Right lobe of liver (tissue), 6 donors: Measurements from ENCODE around the gene MYPOP. TPM values are rescaled to one million over a fixed set of nuclear protein-coding genes. Genes with fewer than 3 reads are reported as not detected.

ENCODE experiments used
- ATAC-seq, 4 donors: fragments of 200-7000 bp; cut with Tn5 transposase; one replicate each; pipeline ENCODE4 v1.9.1; 2020; ENCODE audit warnings: mild to moderate bottlenecking in 4 of 4, moderate library complexity in 4 of 4
- DNase-seq, 3 donors: peaks; one replicate each; pipeline ENCODE4 v3.0.0-alpha.2; 2020
- H3K27ac ChIP-seq, 3 donors: fragments of 200-600 bp; one replicate each; pipeline ENCODE4 v1.8.0; 2022
- H3K27me3 ChIP-seq, 2 donors: fragments of 200-600 bp; one replicate each; pipeline ENCODE4 v1.8.0; 2022
- H3K36me3 ChIP-seq, 4 donors: fragments of 200-600 bp; sonication (generic) in 1 of 4; one replicate each; pipeline versions ENCODE4 v1.5.1 to v1.8.0; 2017 to 2022; ENCODE audit warnings: control low read depth in 1 of 4
- H3K4me1 ChIP-seq, 4 donors: fragments of 200-600 bp; sonication (generic) in 1 of 4; one replicate each; pipeline versions ENCODE4 v1.5.1 to v1.8.0; 2017 to 2022; ENCODE audit warnings: control low read depth in 1 of 4
- H3K4me3 ChIP-seq, 3 donors: fragments of 200-600 bp; one replicate each; pipeline ENCODE4 v1.8.0; 2022
- H3K9me3 ChIP-seq, 4 donors: fragments of 200-600 bp; sonication (generic) in 1 of 4; one replicate each; pipeline versions ENCODE4 v1.5.1 to v1.8.0; 2017 to 2022; ENCODE audit warnings: control low read depth in 1 of 4
- POLR2A ChIP-seq: fragments of 450-650 bp; IDR thresholded peaks from one replicate; pipeline ENCODE4 v1.6.1; 2017; ENCODE audit warnings: antibody characterized with exemption, mild to moderate bottlenecking
- WGBS: methylation state at CpG from one replicate; pipeline ENCODE4 v1.1.6; 2018; ENCODE audit warnings: low coverage, low lambda C conversion rate; ENCODE audit not compliant: insufficient coverage; ENCODE audit errors: missing lambda C conversion rate; 5-methylcytosine and 5-hydroxymethylcytosine counted together
- intact Hi-C, 2 donors: fragments of 100-400 bp; cut with DNase I; formaldehyde crosslinking; loops; one replicate each; pipeline versions ENCODE4 v1.11.2 to v1.14.1; 2022
- total RNA-seq, 6 experiments: library from RNA; depleted of rRNA in 2 of 6; stranded (reverse); fragments of >200 nt in 2 of 6; fragmentation: NEBNext Ultra II Directional in 3 of 6; extraction: Animal tissue kit (Norgen Biotek cat#: 25700) in 3 of 6; gene quantifications; one replicate each; pipeline versions ENCODE4 v1.1.0 to v1.2.4, GENCODE V29; 2016 to 2023
- TF ChIP-seq, protein P1 (sequence below), 4 donors: fragments of 200-600 bp in 3 of 4; fragments of 450-650 bp in 1 of 4; IDR thresholded peaks; one replicate each; pipeline versions ENCODE4 v1.5.1 to v1.8.0; 2016 to 2022; ENCODE audit warnings: antibody characterized with exemption in 4 of 4, mild to moderate bottlenecking in 2 of 4
- donor health status: DM: no; HTN: yes; CAD: no.
- donor health status: DM: no; HTN: no; CAD: no.
- donor health status: DM: no; HTN: no; CAD: no.
- donor health status: DM: no; HTN: yes; CAD: no.
- donor health status: DM: no; HTN: yes; CAD: no.

The MYPOP gene
- total RNA-seq, 6 experiments from 2014 or later: 2.5 to 5.2 (median 3.9) TPM

DNA sequence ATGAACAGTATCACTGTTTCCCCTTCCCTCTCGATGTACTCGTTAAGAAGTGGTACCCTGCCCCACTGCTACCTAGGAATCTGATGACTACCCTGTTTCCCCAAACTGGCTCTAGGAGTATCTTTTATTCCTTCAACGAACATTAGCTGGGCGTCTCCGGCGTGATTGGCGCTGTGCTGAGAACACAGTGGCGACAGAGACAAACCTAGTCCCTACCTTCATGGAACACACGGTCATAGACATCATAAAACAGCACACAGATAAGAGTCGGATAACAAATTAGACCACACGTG lies 40.2 kb downstream of the MYPOP start:
- intact Hi-C loops: no loop called here
- H3K27me3 ChIP-seq: no peaks in the 10 kb centered on the region
- peaks cover 0 to 14% (median 1%) of the 10 kb centered on the region in 4 donors for H3K36me3 ChIP-seq
- H3K27ac ChIP-seq: peak overlapping the region; percentile 18 to 88 (median 84)
- under 1% methylated on average over 11 of the region's 11 CpGs for WGBS
- H3K4me3 ChIP-seq: peak overlapping the region; percentile 82 to 98 (median 92)
- no peak for DNase-seq
- no peaks in the 10 kb centered on the region for H3K9me3 ChIP-seq
- TF ChIP-seq, protein P1, sequence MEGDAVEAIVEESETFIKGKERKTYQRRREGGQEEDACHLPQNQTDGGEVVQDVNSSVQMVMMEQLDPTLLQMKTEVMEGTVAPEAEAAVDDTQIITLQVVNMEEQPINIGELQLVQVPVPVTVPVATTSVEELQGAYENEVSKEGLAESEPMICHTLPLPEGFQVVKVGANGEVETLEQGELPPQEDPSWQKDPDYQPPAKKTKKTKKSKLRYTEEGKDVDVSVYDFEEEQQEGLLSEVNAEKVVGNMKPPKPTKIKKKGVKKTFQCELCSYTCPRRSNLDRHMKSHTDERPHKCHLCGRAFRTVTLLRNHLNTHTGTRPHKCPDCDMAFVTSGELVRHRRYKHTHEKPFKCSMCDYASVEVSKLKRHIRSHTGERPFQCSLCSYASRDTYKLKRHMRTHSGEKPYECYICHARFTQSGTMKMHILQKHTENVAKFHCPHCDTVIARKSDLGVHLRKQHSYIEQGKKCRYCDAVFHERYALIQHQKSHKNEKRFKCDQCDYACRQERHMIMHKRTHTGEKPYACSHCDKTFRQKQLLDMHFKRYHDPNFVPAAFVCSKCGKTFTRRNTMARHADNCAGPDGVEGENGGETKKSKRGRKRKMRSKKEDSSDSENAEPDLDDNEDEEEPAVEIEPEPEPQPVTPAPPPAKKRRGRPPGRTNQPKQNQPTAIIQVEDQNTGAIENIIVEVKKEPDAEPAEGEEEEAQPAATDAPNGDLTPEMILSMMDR (IDR thresholded peaks at IDR 0.05): no peak
- no peak for TF ChIP-seq POLR2A
- peaks cover 0 to 37% (median 12%) of the 10 kb centered on the region in 4 donors for H3K4me1 ChIP-seq
- no peak for ATAC-seq

GRCh38 chr19:45860359-45861259 lies 41.8 kb downstream of the MYPOP start:
- TF ChIP-seq, protein P1 (IDR thresholded peaks at IDR 0.05): no peak
- TF ChIP-seq POLR2A: no peak
- no peak overlapping the region for H3K4me3 ChIP-seq
- H3K9me3 ChIP-seq: no peaks in the 10 kb centered on the region
- WGBS: 83% methylated on average over 13 of the region's 15 CpGs
- H3K36me3 ChIP-seq: peaks cover 0 to 19% (median 1%) of the 10 kb centered on the region in 4 donors
- ATAC-seq (no peak), DNase-seq (no peak)
- intact Hi-C loops: no loop called here
- H3K4me1 ChIP-seq: peaks cover 0 to 27% (median 9%) of the 10 kb centered on the region in 4 donors
- H3K27ac ChIP-seq: peak overlapping the region in 2 of 3 donors; percentile 15 to 41
- no peaks in the 10 kb centered on the region for H3K27me3 ChIP-seq

GRCh38 chr19:45854167-45854778 lies 48.1 kb downstream of the MYPOP start:
- DNase-seq (peak in 1 of 3 donors; percentile 46), ATAC-seq (peak in 1 of 4 donors; percentile 37)
- WGBS: no CpG with 5 or more reads among the region's 16 CpGs
- Histone ChIP-seq H3K4me3 (no peak overlapping the region), H3K27ac (no peak overlapping the region), H3K27me3 (no peaks in the 10 kb centered on the region), H3K9me3 (no peaks in the 10 kb centered on the region), H3K4me1 (peaks cover 0 to 1% (median 0%) of the 10 kb centered on the region in 4 donors), H3K36me3 (peaks cover 0 to 64% (median 17%) of the 10 kb centered on the region in 4 donors)
- intact Hi-C loops: no loop called here
- TF ChIP-seq, protein P1 (IDR thresholded peaks at IDR 0.05): no peak
- TF ChIP-seq POLR2A: no peak

DNA sequence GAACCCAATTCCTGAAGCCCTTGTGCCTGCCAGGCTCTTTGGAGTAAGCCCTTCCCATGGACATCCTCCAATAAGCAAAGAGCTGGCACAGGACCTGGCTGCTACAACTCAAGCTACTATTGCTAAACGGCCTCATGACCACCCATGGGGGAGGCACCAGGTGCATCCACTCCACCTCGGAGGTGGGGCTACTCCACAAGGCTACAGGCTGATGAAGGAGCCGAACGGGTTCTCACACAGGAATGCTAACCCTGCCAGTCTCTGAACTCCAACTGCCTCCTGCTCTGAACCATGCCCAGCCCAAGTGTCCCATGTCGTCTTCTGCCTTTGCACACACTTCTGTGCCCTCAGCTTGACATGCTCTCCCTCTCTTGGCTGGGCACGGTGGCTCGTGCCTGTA lies 49.4 kb downstream of the MYPOP start:
- H3K36me3 ChIP-seq: peaks cover 6 to 64% (median 22%) of the 10 kb centered on the region in 4 donors
- H3K27ac ChIP-seq: no peak overlapping the region
- no peak for TF ChIP-seq POLR2A
- TF ChIP-seq, protein P1 (IDR thresholded peaks at IDR 0.05): no peak
- H3K4me1 ChIP-seq: no peaks in the 10 kb centered on the region
- WGBS: 73% methylated on average over 4 of the region's 7 CpGs
- intact Hi-C loops: no loop called here
- H3K4me3 ChIP-seq: no peak overlapping the region
- no peak for ATAC-seq
- no peaks in the 10 kb centered on the region for H3K9me3 ChIP-seq
- H3K27me3 ChIP-seq: no peaks in the 10 kb centered on the region
- DNase-seq: peak in 1 of 3 donors; percentile 37
